HepG2 (cell line): Measurements from ENCODE around the gene CHIC1. TPM values are rescaled to one million over a fixed set of nuclear protein-coding genes. Genes with fewer than 3 reads are reported as not detected.

Source experiments
- ATAC-seq: fragments of 200-7000 bp; cut with Tn5 transposase; 3 replicates; pipeline ENCODE4 v1.9.1; 2020; ENCODE audit warnings: mild to moderate bottlenecking, moderate library complexity
- Bru-seq: library from RNA; stranded (reverse); fragments of 400-500 nt; gene quantifications from one replicate; lab custom pipeline; 2021; lab: Mats Ljungman, UMichigan
- BruChase-seq, 2 experiments: library from RNA; stranded (reverse); fragments of 400-500 nt; gene quantifications; one replicate each; lab custom pipeline; 2021; lab: Mats Ljungman, UMichigan
- BruUV-seq: library from RNA; stranded (reverse); fragments of 400-500 nt; replicated peaks from 2 replicates; lab custom pipeline; 2021; lab: Mats Ljungman, UMichigan
- CTCF ChIA-PET: fragments of 300-600 bp; formaldehyde crosslinking; extraction: SDS; loops from one replicate; lab custom pipeline; 2021; ENCODE audit warnings: low total read pairs, inconsistent platforms, low intra/inter-chr PET ratio; lab: Yijun Ruan, JAX
- POLR2A ChIA-PET: fragments of 350-600 bp; sonication (Branson Sonifier 250); formaldehyde crosslinking; loops from one replicate; lab custom pipeline; 2020; ENCODE audit warnings: antibody characterized with exemption, inconsistent platforms; lab: Yijun Ruan, JAX
- DNase-seq: peaks from one replicate; pipeline ENCODE4 v3.0.0-alpha.2; 2015; ENCODE audit warnings: low spot score
- FAIRE-seq: peaks from 3 replicates; lab custom pipeline; 2011; peaks lifted over from hg19 to GRCh38; lab: Jason Lieb, UNC
- H2AFZ ChIP-seq: one replicate; pipeline ENCODE4 v1.6.1; 2011; ENCODE audit warnings: low read length, inconsistent platforms
- H3K27ac ChIP-seq: fragments of 300-600 bp; 3 replicates; pipeline ENCODE4 v1.8.0; 2011; ENCODE audit warnings: mixed run types, mild to moderate bottlenecking, mixed read lengths, low read length, inconsistent platforms; ENCODE audit not compliant: insufficient read depth; ENCODE audit errors: extremely low read length
- H3K27me3 ChIP-seq, 2 experiments: fragments of 200-600 bp in 1 of 2; 2 replicates in 1 of 2; 3 replicates in 1 of 2; pipeline versions ENCODE4 v1.6.0 to v1.8.0; 2011; ENCODE audit warnings: low read length in 2 of 2, mild to moderate bottlenecking in 2 of 2, moderate library complexity in 2 of 2, inconsistent platforms in 1 of 2; ENCODE audit not compliant: insufficient read depth in 2 of 2, control insufficient read depth in 1 of 2
- H3K36me3 ChIP-seq, 2 experiments: fragments of 200-600 bp in 1 of 2; replicated peaks in 1 of 2; 2 replicates in 1 of 2; 3 replicates in 1 of 2; pipeline versions ENCODE4 v1.5.1 to v1.8.0; 2011; ENCODE audit warnings: low read length in 2 of 2, inconsistent platforms in 1 of 2; ENCODE audit not compliant: insufficient read depth in 2 of 2, control insufficient read depth in 1 of 2
- H3K4me1 ChIP-seq: 2 replicates; pipeline ENCODE4 v1.5.1; 2012; ENCODE audit warnings: low read length, inconsistent platforms; ENCODE audit not compliant: insufficient read depth
- H3K4me2 ChIP-seq: 2 replicates; pipeline ENCODE4 v1.6.0; 2011; ENCODE audit warnings: low read depth, low read length, inconsistent platforms
- H3K4me3 ChIP-seq, 3 experiments: fragments of 200-600 bp in 1 of 3; sonication (generic), shearing (Covaris generic) in 1 of 3; replicated peaks in 1 of 3; 2 replicates each; pipeline ENCODE4 v1.5.1; 2011 to 2016; ENCODE audit warnings: low read length in 3 of 3, inconsistent platforms in 2 of 3, low read depth in 2 of 3, mild to moderate bottlenecking in 2 of 3, control low read depth in 1 of 3, mixed read lengths in 1 of 3; ENCODE audit not compliant: insufficient read depth in 1 of 3
- H3K79me2 ChIP-seq: one replicate; pipeline ENCODE4 v1.6.1; 2011; ENCODE audit warnings: low read length, inconsistent platforms; ENCODE audit not compliant: insufficient read depth
- H3K9ac ChIP-seq: 2 replicates; pipeline ENCODE4 v1.6.0; 2011; ENCODE audit warnings: mild to moderate bottlenecking, low read depth, low read length, inconsistent platforms; ENCODE audit not compliant: insufficient read depth
- H3K9me3 ChIP-seq: 2 replicates; pipeline ENCODE4 v1.5.1; 2012; ENCODE audit warnings: mild to moderate bottlenecking, low read length
- H4K20me1 ChIP-seq: 2 replicates; pipeline ENCODE4 v1.6.0; 2011; ENCODE audit warnings: inconsistent platforms, mild to moderate bottlenecking, low read length, moderate library complexity; ENCODE audit not compliant: insufficient read depth
- ARID2 ChIP-seq: sonication (generic); formaldehyde crosslinking; IDR thresholded peaks from 2 replicates; pipeline ENCODE4 v1.8.1; 2022; ENCODE audit warnings: mild to moderate bottlenecking, missing genetic modification reagents, borderline replicate concordance
- CENPT ChIP-seq: sonication (generic); formaldehyde crosslinking; IDR thresholded peaks from 2 replicates; pipeline ENCODE4 v1.8.0; 2022; ENCODE audit warnings: low read depth, mild to moderate bottlenecking, moderate library complexity, missing genetic modification reagents
- HMG20A ChIP-seq: IDR thresholded peaks from 2 replicates; pipeline ENCODE4 v1.6.1; 2016; ENCODE audit warnings: borderline replicate concordance
- PAF1 ChIP-seq: IDR thresholded peaks from 2 replicates; pipeline ENCODE4 v1.6.1; 2016; ENCODE audit warnings: missing genetic modification reagents, missing compliant biosample characterization
- ZNF326 ChIP-seq: sonication (generic); formaldehyde crosslinking; IDR thresholded peaks from 2 replicates; pipeline ENCODE4 v1.4.0; 2020; ENCODE audit warnings: missing genetic modification reagents, borderline replicate concordance
- ZNF619 ChIP-seq: sonication (generic); formaldehyde crosslinking; IDR thresholded peaks from 2 replicates; pipeline ENCODE4 v1.4.0; 2020; ENCODE audit warnings: mild to moderate bottlenecking, missing genetic modification reagents
- ZNF816 ChIP-seq: sonication (generic); formaldehyde crosslinking; IDR thresholded peaks from 2 replicates; pipeline ENCODE4 v1.8.0; 2022; ENCODE audit warnings: missing genetic modification reagents, mild to moderate bottlenecking, borderline replicate concordance
- WGBS: methylation state at CpG from one replicate; pipeline ENCODE4 v1.1.6; 2017; ENCODE audit warnings: low lambda C conversion rate; 5-methylcytosine and 5-hydroxymethylcytosine counted together
- in situ Hi-C: cut with HindIII; loops from 2 replicates; pipeline ENCODE4 v1.10.0; 2017; ENCODE audit warnings: low pct_unique_long_range_greater_than_20kb; ENCODE audit not compliant: extremely low pct_ligation_motif_present
- intact Hi-C: fragments of 100-400 bp; cut with micrococcal nuclease; formaldehyde crosslinking; loops from one replicate; pipeline ENCODE4 v1.10.0; 2022; ENCODE audit not compliant: unreplicated experiment
- long read RNA-seq, 2 experiments: library from RNA in 1 of 2; library from polyadenylated mRNA in 1 of 2; stranded (forward) in 1 of 2; unstranded in 1 of 2; transcript quantifications; one replicate each; pipeline ENCODE4 v2.0.0, GENCODE V29; 2019 to 2022
- polyA minus RNA-seq, 3 experiments: library from RNA; depleted of rRNA, polyadenylated mRNA; stranded (reverse); fragments of >200 nt; gene quantifications; 2 replicates each; pipeline ENCODE4 v1.2.3, GENCODE V29; 2011; ENCODE audit warnings: low replicate concordance in 1 of 3
- polyA plus RNA-seq, 8 experiments: library from polyadenylated mRNA; depleted of rRNA in 3 of 8; stranded (reverse) in 7 of 8; unstranded in 1 of 8; fragments of >200 nt; fragmentation: Illumina TruSeq in 4 of 8; extraction: Trizol in 4 of 8; gene quantifications; 2 replicates each; pipeline versions ENCODE4 v1.2.1 to v1.2.3, GENCODE V29; 2011 to 2016; ENCODE audit warnings: low read depth in 4 of 8, missing spikeins in 1 of 8, mixed read lengths in 1 of 8; ENCODE audit not compliant: insufficient read depth in 1 of 8
- total RNA-seq, 5 experiments: library from RNA; depleted of rRNA; stranded (reverse); fragments of >200 nt; fragmentation: Illumina TruSeq; extraction: Trizol; gene quantifications; 2 replicates each; pipeline ENCODE4 v1.2.3, GENCODE V29; 2016; ENCODE audit warnings: low read depth in 1 of 5
- TF ChIP-seq, protein P1 (sequence below): sonication (generic); formaldehyde crosslinking; conservative IDR thresholded peaks from 2 replicates; pipeline ENCODE4 v1.4.0; 2020; ENCODE audit warnings: missing genetic modification reagents
- TF ChIP-seq, protein P2 (sequence below), 2 experiments: sonication (generic) in 1 of 2; formaldehyde crosslinking in 1 of 2; IDR thresholded peaks; 2 replicates each; pipeline versions ENCODE4 v1.5.1 to v1.6.1; 2011 to 2020; ENCODE audit warnings: borderline replicate concordance in 1 of 2, low read depth in 1 of 2, low read length in 1 of 2, mild to moderate bottlenecking in 1 of 2, missing genetic modification reagents in 1 of 2, moderate library complexity in 1 of 2

Gene CHIC1
- total RNA-seq (2016; rRNA removed; fragmentation: Illumina TruSeq; extraction: Trizol) = 0.04 TPM in 1 of 2 replicates, not detected in the other
- not detected in 2 replicates for total RNA-seq (2016; cell fraction: cytosol; rRNA removed; fragmentation: Illumina TruSeq; extraction: Trizol; ENCODE audit: low read depth)
- total RNA-seq (2016; cell fraction: insoluble cytoplasmic fraction; rRNA removed; fragmentation: Illumina TruSeq; extraction: Trizol) = not detected in 2 replicates
- total RNA-seq (2016; cell fraction: membrane; rRNA removed; fragmentation: Illumina TruSeq; extraction: Trizol) = not detected in 2 replicates
- total RNA-seq (2016; cell fraction: nucleus; rRNA removed; fragmentation: Illumina TruSeq; extraction: Trizol) = not detected in 2 replicates
- polyA plus RNA-seq (2011; rRNA removed) = not detected in 2 replicates
- polyA plus RNA-seq (2011; cell fraction: cytosol; rRNA removed) = not detected in 2 replicates
- not detected in 2 replicates for polyA plus RNA-seq (2011; cell fraction: nucleus; rRNA removed)
- 0.03 TPM in 1 of 2 replicates, not detected in the other for polyA plus RNA-seq (2012)
- polyA plus RNA-seq (2016; cell fraction: cytosol; fragmentation: Illumina TruSeq; extraction: Trizol; ENCODE audit: low read depth) = not detected in 2 replicates
- 0.04 TPM in 1 of 2 replicates, not detected in the other for polyA plus RNA-seq (2016; cell fraction: insoluble cytoplasmic fraction; fragmentation: Illumina TruSeq; extraction: Trizol; ENCODE audit: low read depth)
- polyA plus RNA-seq (2016; cell fraction: membrane; fragmentation: Illumina TruSeq; extraction: Trizol; ENCODE audit: low read depth) = not detected in 2 replicates
- polyA plus RNA-seq (2016; cell fraction: nucleus; fragmentation: Illumina TruSeq; extraction: Trizol; ENCODE audit: insufficient read depth, low read depth) = not detected in 2 replicates
- polyA minus RNA-seq (2011; rRNA and poly(A)+ RNA removed; ENCODE audit: low replicate concordance) = 6.1 TPM in 1 of 2 replicates, not detected in the other
- polyA minus RNA-seq (2011; cell fraction: cytosol; rRNA and poly(A)+ RNA removed) = not detected in 2 replicates
- not detected in 2 replicates for polyA minus RNA-seq (2011; cell fraction: nucleus; rRNA and poly(A)+ RNA removed)
- Bru-seq, nascent RNA = percentile 10 among the genes with signal in this experiment
- percentile 9 among the genes with signal in this experiment for BruChase-seq, experiment 1, labeled RNA remaining after a 6-hour chase
- BruChase-seq, experiment 2, labeled RNA remaining after a 2-hour chase = percentile 12 among the genes with signal in this experiment
- long read RNA-seq, experiment 1 = 0 reads
- long read RNA-seq, experiment 2 = 0 reads

DNA sequence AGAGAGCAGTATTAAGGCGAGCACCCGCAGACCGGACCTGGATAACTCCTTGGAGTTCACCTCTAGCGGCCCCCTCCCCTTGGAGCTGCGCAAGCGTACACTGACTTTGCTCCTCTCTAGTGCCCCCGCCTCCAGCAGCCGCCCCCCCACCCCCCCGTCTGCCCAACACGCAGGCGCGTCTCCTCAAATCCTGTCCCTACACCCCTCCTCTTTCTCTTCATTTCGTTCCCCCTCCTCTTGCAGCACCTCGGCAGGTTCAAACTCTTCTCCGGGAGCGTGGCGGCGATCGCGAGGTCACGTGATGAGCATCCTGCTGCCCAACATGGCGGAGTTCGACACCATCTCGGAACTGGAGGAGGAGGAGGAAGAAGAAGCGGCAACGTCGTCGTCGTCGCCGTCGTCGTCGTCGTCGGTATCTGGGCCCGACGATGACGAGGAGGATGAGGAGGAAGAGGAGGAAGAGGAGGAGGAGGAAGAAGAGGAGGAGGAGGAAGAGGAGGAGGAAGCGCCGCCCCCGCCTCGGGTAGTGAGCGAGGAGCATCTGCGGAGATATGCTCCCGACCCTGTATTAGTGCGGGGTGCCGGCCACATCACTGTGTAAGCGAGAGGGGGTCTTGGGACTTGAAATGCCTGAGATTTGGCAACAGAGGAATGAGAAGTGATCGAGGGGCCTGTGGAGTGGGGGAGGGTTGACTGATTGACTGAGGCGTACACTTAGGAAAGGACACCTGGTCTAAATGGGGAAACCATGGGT is at the start of gene CHIC1:
CHIC1 (plus strand) TSS at position 214 of the 754 bp plus-strand sequence; CDS start at position 302, 88 bp downstream.
- no peak within 1 kb of the TSS for H3K4me3 ChIP-seq
- H3K4me2 ChIP-seq = no peak within 1 kb of the TSS
- H3K9me3 ChIP-seq = no peaks in the 10 kb centered on the region
- no peak for DNase-seq
- 40% methylated on average over 33 of the region's 51 CpGs for WGBS
- no peaks in the 10 kb centered on the region for H4K20me1 ChIP-seq
- no TSS peak for BruUV-seq
- H3K9ac ChIP-seq = no peak within 1 kb of the TSS
- intact Hi-C loops (no loop called here), in situ Hi-C loops (no loop called here)
- CTCF ChIA-PET = no interaction called here
- POLR2A ChIA-PET = no interaction called here
- no peaks in the 10 kb centered on the region for H3K36me3 ChIP-seq
- TF ChIP-seq, protein P1, sequence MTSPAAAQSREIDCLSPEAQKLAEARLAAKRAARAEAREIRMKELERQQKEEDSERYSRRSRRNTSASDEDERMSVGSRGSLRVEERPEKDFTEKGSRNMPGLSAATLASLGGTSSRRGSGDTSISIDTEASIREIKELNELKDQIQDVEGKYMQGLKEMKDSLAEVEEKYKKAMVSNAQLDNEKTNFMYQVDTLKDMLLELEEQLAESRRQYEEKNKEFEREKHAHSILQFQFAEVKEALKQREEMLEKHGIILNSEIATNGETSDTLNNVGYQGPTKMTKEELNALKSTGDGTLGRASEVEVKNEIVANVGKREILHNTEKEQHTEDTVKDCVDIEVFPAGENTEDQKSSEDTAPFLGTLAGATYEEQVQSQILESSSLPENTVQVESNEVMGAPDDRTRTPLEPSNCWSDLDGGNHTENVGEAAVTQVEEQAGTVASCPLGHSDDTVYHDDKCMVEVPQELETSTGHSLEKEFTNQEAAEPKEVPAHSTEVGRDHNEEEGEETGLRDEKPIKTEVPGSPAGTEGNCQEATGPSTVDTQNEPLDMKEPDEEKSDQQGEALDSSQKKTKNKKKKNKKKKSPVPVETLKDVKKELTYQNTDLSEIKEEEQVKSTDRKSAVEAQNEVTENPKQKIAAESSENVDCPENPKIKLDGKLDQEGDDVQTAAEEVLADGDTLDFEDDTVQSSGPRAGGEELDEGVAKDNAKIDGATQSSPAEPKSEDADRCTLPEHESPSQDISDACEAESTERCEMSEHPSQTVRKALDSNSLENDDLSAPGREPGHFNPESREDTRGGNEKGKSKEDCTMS (CRISPR knock-in tag) = no peak
- TF ChIP-seq ZNF619 (CRISPR knock-in tag) = no peak
- TF ChIP-seq ZNF326 (CRISPR knock-in tag) = no peak
- TF ChIP-seq, protein P2, sequence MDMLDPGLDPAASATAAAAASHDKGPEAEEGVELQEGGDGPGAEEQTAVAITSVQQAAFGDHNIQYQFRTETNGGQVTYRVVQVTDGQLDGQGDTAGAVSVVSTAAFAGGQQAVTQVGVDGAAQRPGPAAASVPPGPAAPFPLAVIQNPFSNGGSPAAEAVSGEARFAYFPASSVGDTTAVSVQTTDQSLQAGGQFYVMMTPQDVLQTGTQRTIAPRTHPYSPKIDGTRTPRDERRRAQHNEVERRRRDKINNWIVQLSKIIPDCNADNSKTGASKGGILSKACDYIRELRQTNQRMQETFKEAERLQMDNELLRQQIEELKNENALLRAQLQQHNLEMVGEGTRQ (IDR thresholded peaks at IDR 0.05; ENCODE audit: low read depth, low read length) = no peak
- TF ChIP-seq, protein P2 (CRISPR knock-in tag; IDR thresholded peaks at IDR 0.05; ENCODE audit: borderline replicate concordance) = no peak
- no peak for TF ChIP-seq ARID2 (CRISPR knock-in tag)
- TF ChIP-seq HMG20A (CRISPR knock-in tag) = no peak
- no peak for TF ChIP-seq PAF1 (CRISPR knock-in tag)
- no peak for TF ChIP-seq ZNF816 (CRISPR knock-in tag)
- TF ChIP-seq CENPT (CRISPR knock-in tag) = no peak
- no peak for ATAC-seq
- H3K4me1 ChIP-seq = no peaks in the 10 kb centered on the region
- no peaks in the 10 kb centered on the region for H3K27me3 ChIP-seq
- no peak for FAIRE-seq
- no peak within 1 kb of the TSS for H3K27ac ChIP-seq
- no peak within 1 kb of the TSS for H2AFZ ChIP-seq
- H3K79me2 ChIP-seq = no peaks in the 10 kb centered on the region
